SK-N-MC (cell line): ENCODE results near the gene INAFM1.

Source experiments
- EZH2 ChIP-seq: fragments of 200-600 bp; sonication (generic); IDR thresholded peaks from one replicate; pipeline ENCODE4 v1.6.1; 2017; ENCODE audit warnings: antibody characterized with exemption
- FOXP2 ChIP-seq: optimal IDR thresholded peaks from 2 replicates; pipeline ENCODE3; 2011; ENCODE audit warnings: mild to moderate bottlenecking, moderate library complexity; ENCODE audit not compliant: insufficient read depth; ENCODE audit errors: extremely low read length, control extremely low read depth
- POLR2AphosphoS5 ChIP-seq: IDR thresholded peaks from 2 replicates; pipeline ENCODE4 v1.6.1; 2012; ENCODE audit warnings: mild to moderate bottlenecking, low read depth, low read length, borderline replicate concordance

DNA sequence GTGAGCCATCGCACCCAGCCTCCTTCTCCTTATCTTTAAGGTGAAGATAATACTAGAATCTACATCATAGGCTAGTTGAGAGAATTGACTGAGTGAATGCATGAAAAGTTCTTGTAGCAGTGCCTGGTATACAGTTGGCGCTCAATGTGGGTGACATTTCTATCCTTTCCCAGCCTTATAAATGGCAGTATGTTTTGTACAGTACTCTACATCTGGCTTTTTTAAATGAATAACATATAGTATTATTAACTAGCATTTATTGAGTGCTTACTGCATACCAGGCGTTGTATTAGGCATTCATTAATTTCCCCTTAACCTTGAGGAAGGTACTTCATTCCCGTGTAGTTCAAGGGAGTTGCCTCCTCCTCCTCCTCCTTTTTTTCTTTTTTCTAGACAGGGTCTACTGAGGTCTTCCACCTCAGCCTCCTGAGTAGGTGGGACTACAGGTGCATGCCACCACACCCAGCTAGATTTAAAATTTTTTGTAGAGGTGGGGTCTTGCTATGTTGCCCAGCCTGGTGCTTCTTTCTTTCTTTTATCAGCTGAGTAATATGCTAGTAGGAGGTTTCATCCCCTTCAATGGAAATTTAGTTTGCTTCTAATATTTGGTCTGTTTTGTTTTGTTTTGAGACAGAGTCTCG is 37.8 kb downstream of the INAFM1 start:
- TF ChIP-seq POLR2AphosphoS5, result no peak
- TF ChIP-seq EZH2, result no peak
- TF ChIP-seq FOXP2, result no peak
